BE2C (cell line): ENCODE results near the gene BRSK2.

Experiments
- DNase-seq: peaks from one replicate; pipeline ENCODE4 v3.0.0-alpha.2; 2020
- H3K27me3 ChIP-seq: fragments of 250-450 bp; sonication (Bioruptor Pico); 2 replicates; pipeline ENCODE4 v1.5.1; 2020; ENCODE audit warnings: mild to moderate bottlenecking
- H3K36me3 ChIP-seq: fragments of 250-450 bp; sonication (Bioruptor Pico); 2 replicates; pipeline ENCODE4 v1.5.1; 2020; ENCODE audit warnings: mild to moderate bottlenecking
- H3K4me1 ChIP-seq: fragments of 250-450 bp; sonication (Bioruptor Pico); 2 replicates; pipeline ENCODE4 v1.5.1; 2020
- H3K4me3 ChIP-seq: 2 replicates; pipeline ENCODE4 v1.5.1; 2011; ENCODE audit warnings: low read depth, low read length
- H3K9me3 ChIP-seq: fragments of 250-450 bp; sonication (Bioruptor Pico); 2 replicates; pipeline ENCODE4 v1.5.1; 2020
- CTCF ChIP-seq: IDR thresholded peaks from 2 replicates; pipeline ENCODE4 v1.5.1; 2012; ENCODE audit warnings: mild to moderate bottlenecking, low read depth, low read length

Gene BRSK2

GRCh38 chr11:1481861-1482441 is 92.2 kb downstream of the BRSK2 start:
- peak; percentile 1 for DNase-seq
- Histone ChIP-seq H3K4me1 (no peaks in the 10 kb centered on the region), H3K36me3 (no peaks in the 10 kb centered on the region), H3K4me3 (no peak overlapping the region), H3K9me3 (no peaks in the 10 kb centered on the region), H3K27me3 (no peaks in the 10 kb centered on the region)
- no peak for TF ChIP-seq CTCF

GRCh38 chr11:1482581-1483444 is 93.1 kb downstream of the BRSK2 start:
- Histone ChIP-seq H3K36me3 (no peaks in the 10 kb centered on the region), H3K4me1 (no peaks in the 10 kb centered on the region), H3K9me3 (no peaks in the 10 kb centered on the region), H3K4me3 (no peak overlapping the region), H3K27me3 (no peaks in the 10 kb centered on the region)
- peak; percentile 4 for DNase-seq
- no peak for TF ChIP-seq CTCF

GRCh38 chr11:1483445-1483961 is 93.8 kb downstream of the BRSK2 start:
- DNase-seq, result no peak
- no peak overlapping the region for H3K4me3 ChIP-seq
- no peaks in the 10 kb centered on the region for H3K36me3 ChIP-seq
- H3K27me3 ChIP-seq, result no peaks in the 10 kb centered on the region
- H3K4me1 ChIP-seq, result no peaks in the 10 kb centered on the region
- no peak for TF ChIP-seq CTCF
- no peaks in the 10 kb centered on the region for H3K9me3 ChIP-seq

- Histone ChIP-seq H3K4me1 (no peaks in the 10 kb centered on the region), H3K27me3 (no peaks in the 10 kb centered on the region), H3K4me3 (no peak overlapping the region), H3K9me3 (no peaks in the 10 kb centered on the region), H3K36me3 (no peaks in the 10 kb centered on the region)
- DNase-seq, result peak; percentile 3
- TF ChIP-seq CTCF, result no peak
Observed at GRCh38 chr11:1484061-1484671, 94.4 kb downstream of the BRSK2 start.

GRCh38 chr11:1484695-1485503 is 95.2 kb downstream of the BRSK2 start:
- Histone ChIP-seq H3K9me3 (no peaks in the 10 kb centered on the region), H3K27me3 (no peaks in the 10 kb centered on the region), H3K36me3 (no peaks in the 10 kb centered on the region), H3K4me1 (no peaks in the 10 kb centered on the region), H3K4me3 (no peak overlapping the region)
- no peak for DNase-seq
- TF ChIP-seq CTCF, result 0 out of 2 replicates have a peak, but pooled peaks have one; percentile 6
